AG09309 (cell line): ENCODE measurements around the gene OBSCN.

Experiments used
- DNase-seq: peaks from one replicate; pipeline ENCODE4 v3.0.0-alpha.2; 2010; ENCODE audit warnings: low read depth
- H3K4me3 ChIP-seq: 2 replicates; pipeline ENCODE4 v1.5.1; 2011; ENCODE audit warnings: mild to moderate bottlenecking, low read depth, low read length, moderate library complexity; ENCODE audit not compliant: control insufficient read depth
- TF ChIP-seq, protein P1 (sequence below): IDR thresholded peaks from 2 replicates; pipeline ENCODE4 v1.5.1; 2011; ENCODE audit warnings: mild to moderate bottlenecking, low read depth, low read length, inconsistent platforms; ENCODE audit not compliant: insufficient read depth, control insufficient read depth; ENCODE audit errors: missing control alignments

The OBSCN gene

DNA sequence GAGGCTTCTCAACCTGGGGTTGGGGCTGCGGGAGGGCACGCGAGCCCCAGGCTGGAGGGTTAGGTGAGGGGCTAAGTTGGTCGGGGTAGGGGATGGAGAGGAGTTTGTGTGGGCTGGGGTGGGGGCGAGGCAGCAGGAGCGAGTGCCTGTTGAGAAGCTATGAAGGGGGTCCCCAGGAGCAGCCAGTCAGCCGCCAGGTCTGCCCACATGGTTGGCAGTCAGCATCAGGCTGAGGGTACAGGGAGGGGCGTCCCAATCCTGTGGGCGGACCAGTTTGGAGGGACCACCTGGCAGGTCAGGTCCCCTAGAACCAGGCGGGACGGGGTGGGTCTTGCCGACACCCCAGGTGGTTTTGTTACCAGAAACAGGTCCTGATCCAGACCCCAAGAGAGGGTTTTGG is 209.2 kb downstream of the OBSCN start:
- no peak for DNase-seq
- no peak overlapping the region for H3K4me3 ChIP-seq
- TF ChIP-seq, protein P1, sequence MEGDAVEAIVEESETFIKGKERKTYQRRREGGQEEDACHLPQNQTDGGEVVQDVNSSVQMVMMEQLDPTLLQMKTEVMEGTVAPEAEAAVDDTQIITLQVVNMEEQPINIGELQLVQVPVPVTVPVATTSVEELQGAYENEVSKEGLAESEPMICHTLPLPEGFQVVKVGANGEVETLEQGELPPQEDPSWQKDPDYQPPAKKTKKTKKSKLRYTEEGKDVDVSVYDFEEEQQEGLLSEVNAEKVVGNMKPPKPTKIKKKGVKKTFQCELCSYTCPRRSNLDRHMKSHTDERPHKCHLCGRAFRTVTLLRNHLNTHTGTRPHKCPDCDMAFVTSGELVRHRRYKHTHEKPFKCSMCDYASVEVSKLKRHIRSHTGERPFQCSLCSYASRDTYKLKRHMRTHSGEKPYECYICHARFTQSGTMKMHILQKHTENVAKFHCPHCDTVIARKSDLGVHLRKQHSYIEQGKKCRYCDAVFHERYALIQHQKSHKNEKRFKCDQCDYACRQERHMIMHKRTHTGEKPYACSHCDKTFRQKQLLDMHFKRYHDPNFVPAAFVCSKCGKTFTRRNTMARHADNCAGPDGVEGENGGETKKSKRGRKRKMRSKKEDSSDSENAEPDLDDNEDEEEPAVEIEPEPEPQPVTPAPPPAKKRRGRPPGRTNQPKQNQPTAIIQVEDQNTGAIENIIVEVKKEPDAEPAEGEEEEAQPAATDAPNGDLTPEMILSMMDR, result no peak

DNA sequence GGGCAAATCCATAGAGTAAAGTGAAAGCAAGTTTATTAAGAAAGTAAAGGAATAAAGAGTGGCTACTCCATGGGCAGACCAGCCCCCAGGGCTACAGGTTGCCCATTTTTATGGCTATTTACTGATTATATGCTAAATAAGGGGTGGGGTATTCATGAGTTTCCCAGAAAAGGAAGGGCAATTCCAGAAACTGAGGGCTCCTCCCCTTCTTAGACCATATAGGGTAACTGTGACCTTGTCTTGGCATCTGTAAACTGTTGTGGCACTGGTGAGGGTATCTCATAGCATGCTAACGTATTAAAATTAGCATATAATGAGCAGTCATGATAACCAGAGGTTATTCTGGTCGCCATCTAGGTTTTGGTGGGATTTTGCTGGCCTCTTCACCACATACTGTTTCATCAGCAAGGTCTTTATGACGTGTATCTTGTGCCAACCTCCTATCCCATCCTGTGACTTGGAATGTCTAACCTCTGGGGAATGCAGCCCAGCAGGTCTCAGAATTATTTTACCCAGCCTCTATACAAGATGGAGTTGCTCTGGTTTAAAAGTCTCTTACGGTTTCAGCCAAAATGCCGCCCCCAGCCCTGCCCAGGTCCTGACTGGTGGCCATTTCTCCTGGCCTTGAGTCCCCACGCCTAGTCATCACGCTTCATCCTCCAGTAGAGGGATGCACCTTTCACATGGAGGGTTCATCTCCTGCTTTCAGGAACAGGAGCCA is 209.8 kb downstream of the OBSCN start:
- TF ChIP-seq, protein P1, result no peak
- no peak overlapping the region for H3K4me3 ChIP-seq
- no peak for DNase-seq

DNA sequence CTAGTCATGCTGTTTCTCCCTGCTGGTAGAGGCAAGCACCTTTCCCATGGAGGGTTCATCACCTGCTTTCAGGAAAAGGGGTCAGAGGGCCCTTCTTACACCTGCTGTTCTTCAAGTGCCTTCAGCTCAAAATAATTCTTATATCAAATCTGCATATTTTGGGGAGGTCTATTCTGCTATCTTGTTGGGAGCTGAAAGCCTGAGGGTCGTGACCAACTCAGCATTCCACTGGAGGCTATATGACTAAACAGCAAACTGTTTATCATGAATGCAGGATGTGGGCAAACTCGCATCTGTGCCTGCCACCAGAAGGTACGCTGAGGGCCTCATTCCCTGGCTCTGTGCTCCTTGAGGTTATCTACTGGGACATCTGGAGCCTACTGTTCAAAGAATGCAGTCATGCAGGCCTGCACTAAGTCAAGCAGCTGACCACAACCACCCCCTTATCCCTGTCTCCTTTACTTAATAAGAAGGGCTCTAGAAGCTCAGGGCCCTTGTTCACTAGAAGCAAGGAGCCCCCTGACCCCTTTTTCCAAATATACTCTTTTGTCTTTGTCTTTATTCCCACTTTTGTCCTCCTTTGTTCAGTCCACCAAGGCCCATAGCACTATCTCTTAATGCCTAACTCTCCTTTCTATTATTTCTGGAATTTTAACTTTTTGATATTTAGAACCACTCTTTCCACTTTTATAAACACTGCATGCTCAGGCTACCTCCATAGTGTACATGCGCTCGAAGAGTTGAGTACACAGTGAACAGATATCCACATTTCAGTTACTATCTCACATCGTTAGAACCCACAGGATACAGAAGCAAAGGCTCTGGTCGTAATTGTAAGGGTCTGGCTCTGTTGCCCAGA is 213.4 kb downstream of the OBSCN start:
- no peak overlapping the region for H3K4me3 ChIP-seq
- no peak for DNase-seq
- TF ChIP-seq, protein P1, result no peak

DNA sequence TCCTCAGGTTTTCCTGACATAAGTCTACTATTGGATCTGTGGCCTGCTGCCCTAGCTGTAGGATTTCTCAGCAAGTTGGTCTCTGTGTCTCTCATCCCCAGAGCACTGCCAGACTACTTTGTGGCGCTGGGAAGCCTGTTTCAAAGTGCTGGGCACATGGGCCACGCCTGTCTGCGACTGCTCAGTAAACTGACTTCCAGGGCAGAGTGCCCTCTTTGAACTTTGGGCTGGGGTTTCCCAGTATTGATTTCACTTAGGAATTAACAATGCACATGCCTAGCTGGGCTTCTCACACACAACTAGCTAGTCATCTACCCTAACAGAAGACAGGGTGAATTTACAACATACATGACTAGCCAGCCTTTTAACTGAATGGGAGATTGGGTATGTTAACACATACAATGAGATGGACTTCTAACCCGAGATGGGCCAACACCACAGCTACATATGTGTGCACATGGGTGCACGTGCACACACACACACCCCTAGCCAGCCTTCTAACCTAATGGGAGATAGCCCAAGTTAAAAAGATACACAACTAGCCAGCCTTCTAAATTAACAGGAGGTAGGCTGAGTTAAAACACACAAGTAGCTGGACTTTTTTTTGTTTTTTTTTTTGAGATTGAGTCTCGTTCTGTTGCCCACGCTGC is 215.7 kb downstream of the OBSCN start:
- no peak for DNase-seq
- TF ChIP-seq, protein P1, result no peak
- H3K4me3 ChIP-seq, result no peak overlapping the region

DNA sequence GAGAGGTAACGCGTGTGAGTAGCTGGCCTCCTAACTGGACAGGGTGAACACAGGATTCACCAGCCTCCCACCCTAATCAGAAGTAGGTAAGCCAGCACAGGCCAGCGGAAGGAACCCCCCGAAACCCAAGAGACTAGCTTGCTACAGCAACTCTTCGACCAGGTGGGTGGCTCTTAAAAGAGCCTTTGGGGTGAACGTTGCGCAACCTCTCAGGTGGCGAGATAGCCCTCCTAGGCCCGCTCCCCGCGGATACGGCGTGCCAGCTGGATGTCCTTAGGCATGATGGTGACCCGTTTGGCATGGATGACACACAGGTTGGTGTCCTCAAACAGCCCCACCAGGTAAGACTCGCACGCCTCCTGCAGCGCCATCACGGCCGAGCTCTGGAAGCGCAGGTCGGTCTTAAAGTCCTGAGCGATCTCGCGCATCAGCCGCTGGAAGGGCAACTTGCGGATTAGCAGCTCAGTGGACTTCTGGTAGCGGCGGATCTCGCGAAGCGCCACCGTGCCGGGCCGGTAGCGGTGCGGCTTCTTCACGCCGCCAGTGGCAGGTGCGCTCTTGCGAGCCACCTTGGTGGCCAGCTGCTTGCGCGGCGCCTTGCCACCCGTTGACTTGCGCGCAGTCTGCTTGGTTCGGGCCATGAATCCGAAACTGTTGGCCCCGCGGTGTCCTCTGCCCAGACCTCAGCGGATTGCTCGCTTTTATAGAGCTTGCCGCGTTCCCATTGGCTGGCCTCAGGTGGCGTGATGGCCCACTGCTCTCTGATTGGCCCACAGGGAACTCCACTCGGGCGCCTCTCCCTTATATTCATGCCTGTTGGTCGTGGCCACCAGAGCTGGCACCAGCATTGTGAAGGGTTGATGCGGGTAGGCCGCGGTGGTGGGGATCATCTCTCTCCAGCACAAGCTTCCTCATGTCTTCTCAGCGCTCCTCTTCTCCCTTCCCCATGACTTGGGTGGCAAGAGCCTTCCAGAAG is 217.1 kb downstream of the OBSCN start:
- DNase-seq, result no peak
- TF ChIP-seq, protein P1, result no peak
- H3K4me3 ChIP-seq, result no peak overlapping the region

DNA sequence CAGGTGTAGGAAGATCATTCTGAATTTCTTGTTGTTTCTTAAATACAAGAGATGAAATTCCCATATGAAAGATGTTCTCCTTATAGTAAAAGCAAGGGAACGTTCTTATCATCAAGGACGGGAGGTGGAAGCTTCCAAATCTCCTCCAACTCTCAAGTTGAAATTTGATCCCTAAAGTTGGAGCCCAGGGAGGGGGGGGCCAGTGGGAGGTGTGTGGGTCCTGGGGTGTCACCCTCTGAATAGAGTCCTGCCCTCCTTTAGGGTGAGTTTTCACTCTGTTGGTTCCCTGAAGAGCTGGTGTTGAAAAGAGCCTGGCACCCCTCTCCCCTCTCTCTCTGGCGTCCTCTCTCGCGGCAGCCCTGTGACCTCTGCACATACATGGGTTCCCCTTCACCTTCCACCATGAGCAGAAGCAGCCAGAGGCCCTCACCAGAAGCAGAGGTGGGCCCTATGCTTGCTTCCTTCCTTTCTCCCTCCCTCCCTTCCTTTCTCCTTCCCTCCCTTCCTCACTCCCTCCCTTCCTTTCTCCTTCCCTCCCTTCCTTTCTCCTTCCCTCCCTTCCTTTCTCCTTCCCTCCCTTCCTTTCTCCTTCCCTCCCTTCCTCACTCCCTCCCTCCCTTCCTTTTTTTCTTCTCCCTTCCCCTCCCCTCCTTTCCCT is 218.8 kb downstream of the OBSCN start:
- no peak for DNase-seq
- TF ChIP-seq, protein P1, result no peak

More for the DNA sequence above, 218.8 kb downstream of the OBSCN start:
- H3K4me3 ChIP-seq, result no peak overlapping the region
